Esophagus squamous epithelium (tissue), 4 donors: Measurements from ENCODE around the gene TEX13D.

Source experiments
- POLR2A ChIP-seq, 4 donors: fragments of 450-650 bp; IDR thresholded peaks; one replicate each; pipeline ENCODE4 v1.6.1; 2017; ENCODE audit warnings: antibody characterized with exemption in 4 of 4, mild to moderate bottlenecking in 4 of 4, moderate library complexity in 3 of 4
- TF ChIP-seq, protein P1 (sequence below), 6 experiments: fragments of 450-650 bp in 4 of 6; fragments of 200-600 bp in 2 of 6; sonication (generic) in 2 of 6; IDR thresholded peaks; one replicate each; pipeline ENCODE4 v1.5.1; 2016 to 2019; ENCODE audit warnings: antibody characterized with exemption in 6 of 6, mild to moderate bottlenecking in 4 of 6, moderate library complexity in 4 of 6

DNA sequence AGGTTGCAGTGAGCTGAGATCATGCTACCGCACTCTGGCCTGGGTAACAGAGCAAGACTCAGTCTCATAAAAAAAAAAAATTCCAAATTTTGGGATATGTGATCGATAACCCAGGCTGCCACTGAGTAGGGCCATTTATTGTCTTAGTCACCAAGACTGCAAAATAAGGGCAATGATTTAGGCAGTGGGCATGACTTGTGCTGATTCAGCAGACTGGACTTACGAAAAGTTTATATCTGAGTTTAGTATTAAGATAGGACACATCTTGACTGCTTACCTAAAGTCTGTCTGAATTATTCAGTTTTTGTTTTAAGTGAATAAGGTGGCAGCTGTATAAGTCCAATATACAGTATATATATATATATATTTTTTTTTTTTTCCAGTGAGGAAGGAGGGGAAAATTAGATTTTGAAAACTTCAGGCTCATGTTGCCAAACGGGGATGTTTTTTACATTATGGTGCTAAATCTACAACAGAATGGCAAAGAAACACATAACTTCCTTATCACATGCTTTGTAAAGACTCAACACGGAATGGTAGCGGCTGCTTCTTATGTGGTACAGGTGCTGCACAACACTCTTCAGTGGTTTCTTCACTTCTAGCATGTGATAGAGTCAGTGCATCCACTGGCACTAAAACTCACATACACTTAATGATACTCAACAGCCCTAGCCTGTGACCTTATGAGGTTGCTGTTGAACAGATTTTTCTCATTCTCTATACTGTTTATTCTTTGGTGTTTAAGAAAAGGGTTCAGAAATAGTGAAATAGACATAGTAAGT lies 6.5 kb downstream of the TEX13D start:
- TF ChIP-seq, protein P1, sequence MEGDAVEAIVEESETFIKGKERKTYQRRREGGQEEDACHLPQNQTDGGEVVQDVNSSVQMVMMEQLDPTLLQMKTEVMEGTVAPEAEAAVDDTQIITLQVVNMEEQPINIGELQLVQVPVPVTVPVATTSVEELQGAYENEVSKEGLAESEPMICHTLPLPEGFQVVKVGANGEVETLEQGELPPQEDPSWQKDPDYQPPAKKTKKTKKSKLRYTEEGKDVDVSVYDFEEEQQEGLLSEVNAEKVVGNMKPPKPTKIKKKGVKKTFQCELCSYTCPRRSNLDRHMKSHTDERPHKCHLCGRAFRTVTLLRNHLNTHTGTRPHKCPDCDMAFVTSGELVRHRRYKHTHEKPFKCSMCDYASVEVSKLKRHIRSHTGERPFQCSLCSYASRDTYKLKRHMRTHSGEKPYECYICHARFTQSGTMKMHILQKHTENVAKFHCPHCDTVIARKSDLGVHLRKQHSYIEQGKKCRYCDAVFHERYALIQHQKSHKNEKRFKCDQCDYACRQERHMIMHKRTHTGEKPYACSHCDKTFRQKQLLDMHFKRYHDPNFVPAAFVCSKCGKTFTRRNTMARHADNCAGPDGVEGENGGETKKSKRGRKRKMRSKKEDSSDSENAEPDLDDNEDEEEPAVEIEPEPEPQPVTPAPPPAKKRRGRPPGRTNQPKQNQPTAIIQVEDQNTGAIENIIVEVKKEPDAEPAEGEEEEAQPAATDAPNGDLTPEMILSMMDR (IDR thresholded peaks at IDR 0.05): no peak
- no peak for TF ChIP-seq POLR2A (IDR thresholded peaks at IDR 0.05)
